ENCODE data around the gene SBF2.
A peak's percentile ranks its signal among the peaks of the same experiment; 100 is the strongest.

The SBF2 gene

GRCh38 chr11:9927670-9928069, 366.3 kb downstream of the SBF2 start:
- Histone ChIP-seq H2BK15ac (ENCODE audit: low read length) (no peak overlapping the region), H4K91ac (ENCODE audit: low read depth, low read length, poor library complexity) (no peak overlapping the region), H2AK5ac (ENCODE audit: low read depth, low read length) (no peak overlapping the region), H2BK5ac (ENCODE audit: low read length) (no peak overlapping the region), H2BK12ac (ENCODE audit: low read length) (no peak overlapping the region), H3K4me2 (ENCODE audit: insufficient read depth, low read length, poor library complexity, severe bottlenecking) (no peak overlapping the region), H4K8ac (ENCODE audit: low read depth, low read length) (no peak overlapping the region), H3K27ac (replicated peaks; ENCODE audit: low read length) (no peak overlapping the region), H2AFZ (ENCODE audit: low read length) (no peak overlapping the region), H3K79me1 (ENCODE audit: low read depth, low read length) (no peaks in the 10 kb centered on the region), H3K9ac (ENCODE audit: low read depth, low read length, poor library complexity) (no peak overlapping the region), H3K9me3 (replicated peaks in 1 of 2; ENCODE audit: control insufficient read depth in 2 of 2, insufficient read depth in 1 of 2, low read depth in 1 of 2, low read length in 2 of 2) (peaks cover 0 to 6% of the 10 kb centered on the region in 2 donors), H3K14ac (ENCODE audit: low read length) (no peak overlapping the region), H3K4ac (ENCODE audit: low read length) (no peak overlapping the region), H3K36me3 (replicated peaks in 1 of 2; ENCODE audit: control insufficient read depth in 2 of 2, insufficient read depth in 2 of 2, low read length in 2 of 2) (no peaks in the 10 kb centered on the region), H3K4me3 (ENCODE audit: low read length in 2 of 2) (no peak overlapping the region), H2BK120ac (ENCODE audit: low read depth, low read length) (no peak overlapping the region), H3K18ac (ENCODE audit: low read length) (no peak overlapping the region), H3K4me1 (ENCODE audit: control insufficient read depth in 2 of 2, insufficient read depth in 1 of 2, low read depth in 1 of 2, low read length in 2 of 2) (peaks cover 2% of the 10 kb centered on the region in 2 donors), H3K23ac (ENCODE audit: low read depth, low read length, poor library complexity) (no peak overlapping the region), H3K27me3 (ENCODE audit: control insufficient read depth in 3 of 3, insufficient read depth in 3 of 3, low read depth in 1 of 3, low read length in 3 of 3) (no peaks in the 10 kb centered on the region)
- no CpG with 5 or more reads among the region's 1 CpG for WGBS, 2 donors (ENCODE audit: extremely low coverage in 2 of 2, insufficient read length in 2 of 2, insufficient replicate concordance in 1 of 2)
- DNase-seq (ENCODE audit: low spot score) = no peak

- Histone ChIP-seq H3K4ac (ENCODE audit: low read length) (no peak overlapping the region), H3K27ac (replicated peaks; ENCODE audit: low read length) (no peak overlapping the region), H3K18ac (ENCODE audit: low read length) (no peak overlapping the region), H3K14ac (ENCODE audit: low read length) (no peak overlapping the region), H3K23ac (ENCODE audit: low read depth, low read length, poor library complexity) (no peak overlapping the region), H3K9ac (ENCODE audit: low read depth, low read length, poor library complexity) (no peak overlapping the region), H2AFZ (ENCODE audit: low read length) (no peak overlapping the region), H3K4me3 (ENCODE audit: low read length in 2 of 2) (no peak overlapping the region), H3K36me3 (replicated peaks in 1 of 2; ENCODE audit: control insufficient read depth in 2 of 2, insufficient read depth in 2 of 2, low read length in 2 of 2) (no peaks in the 10 kb centered on the region), H4K91ac (ENCODE audit: low read depth, low read length, poor library complexity) (no peak overlapping the region), H3K9me3 (replicated peaks in 1 of 2; ENCODE audit: control insufficient read depth in 2 of 2, insufficient read depth in 1 of 2, low read depth in 1 of 2, low read length in 2 of 2) (peaks cover 0 to 2% of the 10 kb centered on the region in 2 donors), H4K8ac (ENCODE audit: low read depth, low read length) (no peak overlapping the region), H3K4me1 (ENCODE audit: control insufficient read depth in 2 of 2, insufficient read depth in 1 of 2, low read depth in 1 of 2, low read length in 2 of 2) (peaks cover 2 to 4% of the 10 kb centered on the region in 2 donors), H3K79me1 (ENCODE audit: low read depth, low read length) (no peaks in the 10 kb centered on the region), H3K4me2 (ENCODE audit: insufficient read depth, low read length, poor library complexity, severe bottlenecking) (no peak overlapping the region), H2BK120ac (ENCODE audit: low read depth, low read length) (no peak overlapping the region), H2BK12ac (ENCODE audit: low read length) (no peak overlapping the region), H2BK15ac (ENCODE audit: low read length) (no peak overlapping the region), H3K27me3 (ENCODE audit: control insufficient read depth in 3 of 3, insufficient read depth in 3 of 3, low read depth in 1 of 3, low read length in 3 of 3) (no peaks in the 10 kb centered on the region), H2BK5ac (ENCODE audit: low read length) (no peak overlapping the region), H2AK5ac (ENCODE audit: low read depth, low read length) (no peak overlapping the region)
- DNase-seq (ENCODE audit: low spot score) = no peak
- WGBS, 2 donors (ENCODE audit: extremely low coverage in 2 of 2, insufficient read length in 2 of 2, insufficient replicate concordance in 1 of 2) = no CpG with 5 or more reads among the region's 2 CpGs
Observed at GRCh38 chr11:9923280-9923679, 370.7 kb downstream of the SBF2 start.

- H4K8ac ChIP-seq (ENCODE audit: low read depth, low read length) = no peak overlapping the region
- no peaks in the 10 kb centered on the region for H3K36me3 ChIP-seq (replicated peaks in 1 of 2; ENCODE audit: control insufficient read depth in 2 of 2, insufficient read depth in 2 of 2, low read length in 2 of 2)
- no peaks in the 10 kb centered on the region for H3K9me3 ChIP-seq (replicated peaks in 1 of 2; ENCODE audit: control insufficient read depth in 2 of 2, insufficient read depth in 1 of 2, low read depth in 1 of 2, low read length in 2 of 2)
- no peak overlapping the region for H4K91ac ChIP-seq (ENCODE audit: low read depth, low read length, poor library complexity)
- no peak overlapping the region for H3K4me3 ChIP-seq (ENCODE audit: low read length in 2 of 2)
- H3K4me1 ChIP-seq (ENCODE audit: control insufficient read depth in 2 of 2, insufficient read depth in 1 of 2, low read depth in 1 of 2, low read length in 2 of 2) = peaks cover 2 to 4% of the 10 kb centered on the region in 2 donors
- no peak overlapping the region for H3K18ac ChIP-seq (ENCODE audit: low read length)
- no peaks in the 10 kb centered on the region for H3K79me1 ChIP-seq (ENCODE audit: low read depth, low read length)
- no peak overlapping the region for H3K9ac ChIP-seq (ENCODE audit: low read depth, low read length, poor library complexity)
- no CpG with 5 or more reads among the region's 4 CpGs for WGBS, 2 donors (ENCODE audit: extremely low coverage in 2 of 2, insufficient read length in 2 of 2, insufficient replicate concordance in 1 of 2)
- H3K14ac ChIP-seq (ENCODE audit: low read length) = no peak overlapping the region
- H3K4ac ChIP-seq (ENCODE audit: low read length) = no peak overlapping the region
- no peak overlapping the region for H2BK5ac ChIP-seq (ENCODE audit: low read length)
- H3K23ac ChIP-seq (ENCODE audit: low read depth, low read length, poor library complexity) = no peak overlapping the region
- no peak overlapping the region for H2AK5ac ChIP-seq (ENCODE audit: low read depth, low read length)
- peak overlapping the region; percentile 35 for H3K27ac ChIP-seq (replicated peaks; ENCODE audit: low read length)
- H2AFZ ChIP-seq (ENCODE audit: low read length) = no peak overlapping the region
- no peak overlapping the region for H2BK15ac ChIP-seq (ENCODE audit: low read length)
- no peak for DNase-seq (ENCODE audit: low spot score)
- no peaks in the 10 kb centered on the region for H3K27me3 ChIP-seq (ENCODE audit: control insufficient read depth in 3 of 3, insufficient read depth in 3 of 3, low read depth in 1 of 3, low read length in 3 of 3)
- no peak overlapping the region for H2BK12ac ChIP-seq (ENCODE audit: low read length)
- H3K4me2 ChIP-seq (ENCODE audit: insufficient read depth, low read length, poor library complexity, severe bottlenecking) = no peak overlapping the region
- H2BK120ac ChIP-seq (ENCODE audit: low read depth, low read length) = no peak overlapping the region
Observed at GRCh38 chr11:9922806-9923205, 371.2 kb downstream of the SBF2 start.

GRCh38 chr11:9916480-9916879, 377.5 kb downstream of the SBF2 start:
- Histone ChIP-seq H3K4me3 (ENCODE audit: low read length in 2 of 2) (no peak overlapping the region), H3K79me1 (ENCODE audit: low read depth, low read length) (no peaks in the 10 kb centered on the region), H3K36me3 (replicated peaks in 1 of 2; ENCODE audit: control insufficient read depth in 2 of 2, insufficient read depth in 2 of 2, low read length in 2 of 2) (no peaks in the 10 kb centered on the region), H2AFZ (ENCODE audit: low read length) (no peak overlapping the region), H2AK5ac (ENCODE audit: low read depth, low read length) (no peak overlapping the region), H3K23ac (ENCODE audit: low read depth, low read length, poor library complexity) (no peak overlapping the region), H3K4ac (ENCODE audit: low read length) (no peak overlapping the region), H3K4me1 (ENCODE audit: control insufficient read depth in 2 of 2, insufficient read depth in 1 of 2, low read depth in 1 of 2, low read length in 2 of 2) (no peaks in the 10 kb centered on the region), H4K8ac (ENCODE audit: low read depth, low read length) (no peak overlapping the region), H3K14ac (ENCODE audit: low read length) (no peak overlapping the region), H3K18ac (ENCODE audit: low read length) (no peak overlapping the region), H2BK5ac (ENCODE audit: low read length) (no peak overlapping the region), H4K91ac (ENCODE audit: low read depth, low read length, poor library complexity) (no peak overlapping the region), H3K9ac (ENCODE audit: low read depth, low read length, poor library complexity) (no peak overlapping the region), H2BK120ac (ENCODE audit: low read depth, low read length) (no peak overlapping the region), H2BK12ac (ENCODE audit: low read length) (no peak overlapping the region), H2BK15ac (ENCODE audit: low read length) (no peak overlapping the region), H3K27ac (replicated peaks; ENCODE audit: low read length) (no peak overlapping the region), H3K4me2 (ENCODE audit: insufficient read depth, low read length, poor library complexity, severe bottlenecking) (no peak overlapping the region), H3K9me3 (replicated peaks in 1 of 2; ENCODE audit: control insufficient read depth in 2 of 2, insufficient read depth in 1 of 2, low read depth in 1 of 2, low read length in 2 of 2) (no peaks in the 10 kb centered on the region), H3K27me3 (ENCODE audit: control insufficient read depth in 3 of 3, insufficient read depth in 3 of 3, low read depth in 1 of 3, low read length in 3 of 3) (no peaks in the 10 kb centered on the region)
- WGBS, 2 donors (ENCODE audit: extremely low coverage in 2 of 2, insufficient read length in 2 of 2, insufficient replicate concordance in 1 of 2) = no CpG with 5 or more reads among the region's 3 CpGs
- DNase-seq (ENCODE audit: low spot score) = no peak
